GM19328 (cell line): ENCODE measurements around the gene TIMM10.

ENCODE experiments used
- ATAC-seq: cut with Tn5 transposase; IDR thresholded peaks from one replicate; pipeline ENCODE4 v1.9.1; 2021; ENCODE audit warnings: mild to moderate bottlenecking, moderate library complexity; ENCODE audit not compliant: unreplicated experiment

The TIMM10 gene

DNA sequence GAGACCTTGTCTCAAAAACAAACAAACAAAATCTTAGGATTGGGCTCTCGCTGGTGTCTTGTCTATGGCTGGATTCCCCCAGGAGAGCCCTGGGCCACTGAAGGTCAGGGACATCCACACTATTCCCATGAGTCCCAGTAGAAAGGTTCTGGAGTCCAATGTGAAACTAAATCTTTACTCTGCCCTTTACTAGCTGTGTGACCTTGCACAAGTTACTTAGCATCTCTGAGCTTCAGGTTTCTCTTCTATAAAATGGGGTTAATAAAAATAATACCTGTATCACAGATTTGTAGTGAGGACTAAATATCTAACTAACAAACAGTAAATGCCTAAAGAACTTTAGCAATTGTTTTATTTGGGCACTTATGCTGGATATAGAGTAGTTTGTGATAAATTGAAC is 24.0 kb downstream of the TIMM10 start:
- ATAC-seq: no peak

DNA sequence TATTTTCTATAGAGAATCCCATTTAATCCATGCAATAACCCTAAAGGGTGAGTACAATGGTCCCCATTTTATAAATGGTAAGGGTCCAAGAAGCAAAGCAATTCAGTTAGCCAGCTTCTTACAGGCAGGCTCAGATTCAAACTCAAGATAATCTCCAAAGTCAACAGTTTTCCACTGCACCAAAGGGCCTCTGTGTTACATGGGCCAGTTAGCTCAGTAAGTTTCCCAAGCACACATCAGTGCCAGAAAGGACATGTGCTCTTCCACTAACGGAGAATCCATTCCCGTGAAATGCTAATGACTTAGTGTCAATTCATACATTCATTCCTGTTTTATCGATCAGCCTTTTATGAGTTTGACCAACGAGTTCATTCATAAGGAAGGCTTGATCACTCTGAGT is 26.0 kb downstream of the TIMM10 start:
- ATAC-seq: no peak

DNA sequence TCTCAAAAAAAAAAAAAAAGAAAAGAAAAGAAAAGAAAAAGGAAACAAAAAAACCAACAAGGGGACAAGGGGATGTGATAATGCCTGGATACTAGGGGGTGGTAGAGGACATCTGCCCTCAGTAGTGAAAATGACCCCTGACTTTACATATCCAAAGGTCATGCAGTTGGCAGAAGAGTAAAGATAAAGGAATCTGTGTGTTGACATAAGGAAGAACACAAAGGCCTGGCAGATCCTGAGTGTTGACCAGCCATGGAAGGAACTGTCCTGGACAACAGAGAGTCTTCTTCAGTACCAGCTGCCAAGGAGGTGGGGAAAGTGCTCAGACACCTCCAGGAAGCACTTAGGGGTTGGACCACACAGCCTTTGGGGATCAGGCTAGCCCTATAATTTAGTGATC is 27.7 kb downstream of the TIMM10 start:
- ATAC-seq: no peak

DNA sequence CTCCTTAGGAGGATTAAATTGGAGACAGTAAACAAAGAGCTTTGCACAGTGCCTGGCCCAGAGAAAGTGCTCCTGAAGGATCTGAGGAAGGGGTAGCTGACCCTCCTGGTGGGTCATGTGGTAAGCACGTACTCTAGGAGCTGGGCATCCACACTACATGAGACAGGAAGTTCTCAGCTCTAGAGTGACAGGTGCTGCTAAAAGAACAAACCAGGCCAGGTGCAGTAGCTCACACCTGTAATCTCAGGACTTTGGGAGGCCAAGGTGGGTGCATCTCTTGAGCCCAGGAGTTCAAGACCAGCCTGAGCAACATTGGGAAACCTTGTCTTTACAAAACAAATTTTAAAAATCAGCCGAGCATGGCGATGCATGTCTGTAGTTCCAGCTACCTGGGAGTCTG is 28.2 kb downstream of the TIMM10 start:
- no peak for ATAC-seq

DNA sequence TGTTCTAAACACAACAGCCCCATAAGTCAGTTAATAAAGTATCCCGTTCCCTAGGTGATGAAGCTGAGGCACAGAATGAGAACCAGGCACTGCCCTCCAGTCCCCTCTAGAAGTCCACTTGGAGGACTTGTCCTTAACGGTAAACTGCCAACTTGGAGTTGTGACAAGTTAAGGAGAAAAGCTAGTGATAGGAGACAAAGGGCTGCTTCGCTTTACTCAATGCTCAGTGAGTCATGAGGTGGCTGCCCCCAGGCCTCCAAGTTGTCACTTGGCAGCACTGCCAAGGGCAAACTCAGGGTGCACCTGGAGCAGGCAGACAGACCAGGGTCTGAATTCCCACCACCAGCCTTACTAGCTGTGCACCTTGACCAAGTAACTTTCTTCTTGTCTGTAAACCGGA is 28.6 kb downstream of the TIMM10 start:
- ATAC-seq: no peak

DNA sequence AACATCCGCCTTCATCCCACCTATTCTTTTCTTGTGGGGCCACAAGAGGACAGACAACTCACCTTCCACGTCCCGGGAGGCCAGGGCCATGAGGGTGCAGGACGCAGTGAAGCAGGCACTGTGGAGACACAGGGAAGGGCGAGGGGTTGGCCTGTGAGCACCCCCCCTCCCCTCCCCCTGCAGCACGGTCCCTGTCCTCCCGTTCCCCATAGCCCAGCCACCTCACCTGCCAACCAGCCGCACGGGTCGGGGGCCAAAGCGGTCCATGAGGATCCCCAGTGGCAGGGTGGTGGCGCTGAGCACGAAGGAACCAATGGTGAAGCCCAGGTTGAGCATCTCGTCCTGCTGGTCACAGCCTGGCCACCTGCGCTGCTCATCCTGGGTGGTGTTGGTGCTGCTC is 29.6 kb downstream of the TIMM10 start:
- no peak for ATAC-seq

DNA sequence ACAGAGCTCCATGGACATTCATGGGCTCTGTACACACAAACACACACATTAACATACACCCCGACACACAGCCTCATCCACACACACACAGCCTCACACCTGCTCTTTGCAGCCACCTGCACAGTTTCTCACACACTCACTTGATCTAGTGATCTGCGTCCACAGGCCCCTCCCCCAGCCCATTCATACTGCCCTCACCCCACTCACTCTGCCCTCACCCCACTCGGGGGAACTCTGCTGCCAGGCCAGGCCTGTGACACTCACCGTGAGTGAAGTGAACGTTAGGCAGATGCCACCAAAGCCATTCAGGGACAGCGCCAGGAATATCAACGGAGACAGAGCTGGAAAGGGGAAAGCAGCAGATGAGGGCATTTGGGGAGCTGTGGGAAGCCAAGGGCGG is 30.0 kb downstream of the TIMM10 start:
- no peak for ATAC-seq

DNA sequence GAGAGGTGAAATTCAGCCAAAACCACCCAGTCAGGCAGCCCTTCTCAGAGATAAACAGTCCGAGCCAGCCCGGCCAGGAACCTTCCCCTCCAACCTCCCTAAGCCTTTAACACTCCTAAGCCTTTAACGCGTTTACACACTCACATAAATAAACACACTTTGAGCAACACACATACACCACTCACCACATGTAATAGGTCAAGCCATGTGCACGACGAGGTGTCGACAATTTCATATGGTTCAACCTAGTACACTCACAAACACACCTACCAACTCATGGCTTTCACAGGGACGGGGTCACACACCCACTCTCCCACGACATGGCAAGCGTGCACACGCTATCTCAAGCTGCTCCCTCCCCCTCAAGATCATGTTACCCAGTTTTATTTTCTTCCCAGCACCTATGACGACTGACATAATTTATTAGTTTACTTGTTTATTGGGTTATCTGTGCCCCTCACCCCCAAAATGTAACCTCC is 30.5 kb downstream of the TIMM10 start:
- no peak for ATAC-seq

DNA sequence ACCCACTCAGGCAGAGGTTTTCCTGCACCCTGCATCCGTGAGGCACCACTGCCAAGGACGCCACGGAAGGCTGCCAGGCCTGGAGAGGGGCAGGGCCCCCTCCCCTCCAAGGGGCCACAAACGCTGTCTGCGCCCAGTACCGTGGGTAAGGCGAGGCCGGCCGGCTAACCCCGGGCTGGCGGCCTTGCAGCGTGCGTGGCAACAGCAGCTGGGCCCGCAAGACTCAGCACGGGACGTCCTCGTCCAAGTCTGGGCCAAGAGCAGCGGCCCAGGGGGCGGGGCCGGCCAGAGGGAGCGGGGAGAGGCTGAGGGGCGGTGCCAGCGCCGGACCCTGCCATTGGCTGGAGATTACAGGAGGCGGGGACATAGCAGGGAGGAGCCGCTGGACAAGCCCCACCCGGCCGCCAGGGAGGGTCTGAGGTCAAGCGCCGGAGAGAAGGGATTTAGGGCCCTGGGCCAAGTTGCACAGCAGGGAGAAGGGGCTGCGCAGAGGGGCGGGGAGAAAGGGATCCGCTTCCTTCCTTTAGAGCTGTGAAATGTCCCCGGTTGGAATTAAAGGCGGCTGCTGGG is 31.1 kb downstream of the TIMM10 start:
- ATAC-seq: peak; percentile 86

DNA sequence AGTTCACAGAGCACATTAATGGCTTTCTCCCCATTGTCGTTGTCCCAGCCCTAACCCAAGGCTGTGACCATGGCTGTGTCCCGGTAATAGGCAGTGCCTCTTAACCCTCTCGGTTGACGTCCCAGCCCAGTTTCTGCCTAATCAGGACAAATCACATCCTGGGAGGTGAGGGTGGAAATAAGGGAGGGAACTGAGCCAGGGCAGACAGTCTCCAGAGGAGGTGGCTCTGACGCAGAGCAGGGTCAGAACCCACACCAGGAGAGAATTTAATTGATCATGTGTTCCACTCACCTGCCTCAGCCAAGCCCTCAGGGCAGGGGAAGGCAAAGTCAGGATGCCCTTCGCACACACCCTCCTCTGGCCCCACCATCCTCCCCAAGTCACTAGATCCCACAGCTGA is 32.0 kb downstream of the TIMM10 start:
- ATAC-seq: no peak

DNA sequence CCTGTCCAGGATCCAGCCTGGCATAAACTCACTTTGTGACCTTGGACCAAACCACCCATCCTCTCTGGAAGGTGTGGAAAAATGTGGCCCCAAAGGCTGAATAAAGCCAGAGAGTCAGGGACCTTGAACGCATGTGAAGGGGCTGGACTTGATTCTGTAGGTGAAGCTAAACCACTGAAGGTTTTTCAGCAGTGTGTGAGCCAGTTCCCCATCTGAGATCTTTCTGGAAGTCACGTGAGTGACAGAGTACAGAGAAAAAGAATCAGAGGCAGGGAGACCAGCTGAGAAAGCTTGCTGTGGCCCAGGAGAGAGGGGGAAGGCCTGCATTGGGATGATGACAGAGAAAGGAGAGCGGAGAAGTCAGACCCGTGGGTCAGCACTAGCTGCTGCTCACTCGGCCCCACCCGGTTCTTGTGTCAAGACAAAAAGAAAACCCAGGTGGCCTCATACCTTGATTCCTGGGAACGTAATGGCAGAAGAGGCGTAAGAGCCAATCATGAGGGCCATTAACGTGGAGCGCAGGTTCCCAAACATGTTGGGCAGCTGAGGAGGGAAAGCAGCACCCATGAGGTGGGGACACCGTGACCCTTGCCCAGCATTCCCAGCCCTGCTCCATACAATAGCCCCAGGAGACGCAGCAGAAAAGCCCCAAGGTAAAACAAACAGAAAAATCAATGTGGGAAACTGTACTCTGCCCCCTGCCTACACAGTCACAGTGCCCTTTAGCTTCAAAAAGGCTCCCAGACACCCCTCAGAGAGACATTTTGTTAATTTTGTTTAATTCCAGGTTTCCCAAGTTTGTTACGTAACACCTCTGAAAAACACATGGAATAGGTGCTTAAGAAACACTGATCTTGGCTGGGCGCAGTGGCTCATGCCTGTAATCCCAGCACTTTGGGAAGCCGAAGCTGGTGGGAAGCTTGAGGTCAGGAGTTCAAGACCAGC is 33.0 kb downstream of the TIMM10 start:
- ATAC-seq: no peak

DNA sequence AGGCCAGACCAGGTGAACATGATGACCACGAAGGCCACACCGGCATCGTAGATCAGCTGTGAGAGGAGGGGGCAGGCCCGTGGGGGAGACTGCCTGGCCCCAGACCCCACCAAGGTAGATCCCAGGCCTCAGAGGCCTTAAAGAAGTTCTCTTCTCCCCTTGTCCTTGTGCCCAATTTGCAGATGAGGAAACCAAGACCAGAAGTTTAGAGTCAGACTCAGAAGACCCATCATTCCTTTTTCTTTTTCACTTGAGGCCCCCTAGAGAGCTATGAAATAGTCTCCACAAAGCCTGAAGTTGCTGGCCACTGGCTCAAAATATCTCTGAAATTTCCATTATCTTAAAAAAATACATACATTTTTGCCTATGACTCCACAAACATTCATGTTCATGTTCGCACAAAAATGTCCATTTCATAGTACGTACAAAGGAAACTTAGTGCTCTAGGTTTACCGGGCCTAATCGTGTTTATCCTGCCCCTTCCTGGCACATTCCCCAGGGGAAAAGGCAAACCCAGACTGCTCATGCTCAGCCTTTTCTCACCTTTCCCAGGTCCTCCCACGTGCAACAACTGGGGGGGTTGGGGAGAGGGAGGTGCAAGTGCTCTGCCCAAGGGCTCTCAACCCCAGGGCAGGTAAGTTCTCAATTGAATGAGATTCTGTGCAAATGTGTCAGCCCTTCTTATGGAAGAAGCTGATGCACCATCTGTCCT is 34.3 kb downstream of the TIMM10 start:
- no peak for ATAC-seq

DNA sequence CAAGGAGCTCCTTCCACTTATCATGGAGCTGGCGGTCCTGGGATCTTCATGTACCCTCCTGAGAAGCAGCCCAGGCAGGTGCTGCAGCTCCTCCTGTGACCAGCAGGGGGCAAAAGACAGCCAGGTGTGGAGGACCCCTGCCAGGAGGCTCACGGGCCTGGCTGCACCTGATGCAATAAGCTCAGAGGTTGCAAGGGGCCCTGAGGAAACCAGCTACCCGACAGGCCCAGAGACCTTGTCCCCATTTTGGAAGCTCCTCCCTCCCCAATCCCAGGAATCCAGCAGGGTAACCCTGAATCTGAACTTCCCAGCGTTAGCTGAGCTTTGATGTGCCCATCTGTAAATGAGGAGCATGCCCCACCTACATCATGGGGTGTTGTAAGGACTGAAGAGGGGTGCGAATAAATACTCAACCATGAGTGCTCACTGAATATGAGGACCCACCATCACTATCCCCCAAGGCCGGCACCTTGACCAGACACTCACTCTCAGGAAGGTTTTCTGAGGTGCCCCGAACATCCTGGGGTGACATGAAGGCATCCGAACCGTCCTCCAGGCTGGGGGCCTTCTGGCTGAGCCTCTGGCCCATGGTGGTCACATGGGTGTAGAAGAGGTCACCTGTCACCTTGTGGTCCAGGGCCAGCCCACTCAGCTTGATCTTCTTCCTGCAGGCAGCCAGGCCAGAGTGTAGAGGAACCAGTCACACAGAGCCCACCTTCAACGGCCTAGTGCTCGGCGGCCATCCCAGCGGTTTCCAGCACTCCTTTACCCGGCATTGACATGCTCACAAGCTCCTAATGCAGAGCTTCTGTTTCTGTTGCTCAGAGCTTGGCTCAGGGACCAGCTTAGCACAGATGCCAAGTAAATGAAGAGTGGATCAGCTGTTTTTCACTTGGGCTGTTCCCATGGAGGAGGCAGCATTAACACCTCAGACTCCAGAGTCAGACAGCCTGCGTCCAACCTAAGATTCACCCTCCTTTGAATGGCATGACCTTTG is 36.7 kb downstream of the TIMM10 start:
- ATAC-seq: no peak

DNA sequence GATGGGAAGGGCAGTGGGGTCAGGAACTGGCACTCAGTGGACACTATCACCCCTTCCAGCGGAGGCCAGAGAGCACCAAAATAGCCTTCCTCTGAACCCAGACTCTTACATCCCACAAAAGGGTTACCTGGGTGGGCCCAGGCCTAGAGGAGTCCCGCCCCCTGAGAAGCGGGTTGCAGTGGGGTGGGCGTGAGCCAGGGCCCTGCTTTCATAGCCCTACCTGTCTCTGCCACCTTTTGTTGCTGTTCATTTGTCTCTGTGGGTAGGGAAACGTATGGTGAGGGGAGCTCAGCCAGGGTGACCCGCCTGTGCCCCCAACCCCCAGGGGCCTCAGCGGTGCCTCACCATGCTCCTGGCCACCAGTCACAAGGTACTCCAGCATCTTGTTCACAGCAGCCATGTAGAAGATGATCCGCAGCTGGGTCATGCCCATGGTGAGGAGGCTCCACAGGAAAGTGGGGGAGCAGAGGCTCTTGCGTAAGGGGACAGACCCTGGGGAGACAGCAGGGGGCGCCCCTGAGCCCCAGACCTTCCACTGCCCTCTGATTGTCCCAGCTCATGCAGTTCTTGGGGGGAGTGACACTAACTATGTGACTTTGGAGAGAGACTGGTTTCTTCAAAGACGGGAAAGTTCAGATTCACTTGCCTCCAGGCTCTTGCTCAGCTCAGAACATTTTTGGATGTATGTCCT is 39.0 kb downstream of the TIMM10 start:
- no peak for ATAC-seq

DNA sequence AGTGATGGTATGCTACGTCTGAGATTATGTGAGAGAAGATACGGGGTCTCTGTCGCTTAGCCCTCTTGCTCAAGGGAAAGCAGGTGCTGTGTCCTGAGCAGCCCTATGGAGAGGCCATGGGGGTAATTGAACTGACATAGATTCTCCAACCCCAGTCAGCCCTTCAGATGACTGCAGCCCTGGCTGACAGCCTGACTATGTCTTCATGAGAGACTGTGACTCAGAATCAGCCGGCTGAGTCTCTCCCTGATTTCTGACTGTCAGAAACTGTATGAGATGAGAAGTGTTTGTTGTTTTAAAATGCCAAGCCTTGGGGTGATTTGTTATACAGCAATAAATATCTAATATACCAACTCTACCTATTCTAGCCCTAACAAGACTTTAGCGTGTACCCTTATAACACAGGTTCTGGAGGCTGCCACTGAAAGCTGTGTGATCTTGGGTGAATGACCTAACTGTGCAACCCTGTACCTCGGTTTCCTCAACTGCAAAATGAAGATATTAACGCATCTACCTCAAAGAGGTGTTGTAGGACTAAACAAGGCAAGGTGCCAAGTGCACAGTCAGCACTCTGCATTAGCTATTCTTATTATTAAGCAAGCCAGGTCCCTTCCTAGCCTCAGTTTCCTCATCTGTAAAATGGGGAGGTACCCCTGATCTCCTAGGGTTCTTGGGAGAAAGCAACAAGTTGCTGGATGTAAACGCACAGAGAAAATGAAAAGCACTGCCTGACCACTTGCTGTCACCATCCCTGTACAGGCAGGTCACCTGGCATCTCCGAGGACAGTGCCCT is 39.9 kb downstream of the TIMM10 start:
- ATAC-seq: no peak

DNA sequence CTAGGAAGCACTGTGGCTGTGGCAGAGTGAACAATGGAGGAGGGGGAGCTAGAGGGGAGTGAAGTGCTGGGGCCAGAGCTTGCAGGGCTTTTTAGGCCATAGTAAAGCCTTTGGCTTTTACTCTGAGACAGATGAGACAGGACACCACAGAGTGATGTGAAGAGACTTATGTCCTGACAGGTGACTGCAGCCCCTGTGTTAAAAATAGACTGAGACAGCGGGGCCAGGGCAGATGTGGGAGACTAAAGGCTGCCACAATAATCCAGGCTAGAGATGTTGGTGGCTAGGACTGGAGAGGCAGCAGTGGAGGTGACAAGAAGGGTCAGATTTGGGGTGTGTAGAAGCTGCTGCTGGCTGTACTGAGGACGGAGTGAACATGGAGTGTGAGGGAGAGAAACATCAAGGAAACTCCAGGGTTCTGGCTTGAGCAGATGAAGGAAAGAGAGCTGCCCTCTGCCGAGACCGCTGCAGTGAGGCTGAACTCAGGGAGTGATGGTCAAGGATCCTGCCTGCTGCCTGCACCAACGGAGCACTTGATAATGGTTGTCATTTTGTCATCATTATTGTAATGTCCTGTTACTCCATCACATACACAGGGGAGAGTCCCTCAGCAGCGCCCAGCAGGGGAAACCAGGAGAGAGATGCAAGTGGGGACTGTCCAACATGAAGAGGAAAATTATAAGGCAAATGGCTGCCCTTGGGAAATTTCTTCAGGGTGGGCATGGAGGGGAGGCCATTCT is 42.5 kb downstream of the TIMM10 start:
- ATAC-seq: no peak

DNA sequence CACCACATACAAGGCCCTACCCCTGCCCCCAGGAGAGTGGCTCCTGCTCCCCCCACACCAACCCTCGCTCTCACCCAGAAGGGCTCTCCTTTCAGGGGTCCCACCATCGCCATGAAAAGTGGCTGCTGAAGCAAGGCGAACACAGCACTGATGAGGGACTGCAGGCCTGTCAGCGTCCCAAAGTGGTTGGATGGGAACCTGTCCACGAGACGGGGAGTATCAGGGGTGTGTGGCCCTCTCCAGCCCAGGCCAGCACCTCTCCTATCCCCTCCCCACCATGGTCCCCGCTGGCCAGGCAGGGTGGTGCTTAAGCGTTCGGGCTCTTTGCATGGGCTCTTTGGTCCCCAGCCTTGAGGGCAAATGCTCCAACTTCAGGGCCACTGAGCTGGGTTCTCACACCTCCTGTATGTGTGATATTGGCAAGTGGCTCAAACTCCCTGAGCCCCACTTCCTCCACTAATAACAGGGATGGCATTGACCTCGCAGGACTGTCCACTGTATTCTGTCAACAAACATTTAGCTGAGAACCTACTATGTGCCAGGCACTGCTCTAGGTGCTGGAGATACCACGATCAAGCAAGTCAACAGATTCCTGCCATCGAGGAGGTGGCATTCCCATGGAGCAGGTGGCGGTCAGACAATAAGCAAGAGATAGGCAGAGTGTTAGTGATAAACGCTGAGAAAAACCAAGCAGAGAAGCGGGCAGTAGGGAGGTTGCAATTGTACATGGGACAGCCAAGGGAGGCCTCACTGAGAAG is 43.4 kb downstream of the TIMM10 start:
- ATAC-seq: no peak
